ENCODE data around the gene TAOK3. TPM values are rescaled to one million over a fixed set of nuclear protein-coding genes. Genes with fewer than 3 reads are reported as not detected.

TAOK3 gene
- total RNA-seq, 1 donor from 2014 or later: 1.1 TPM

DNA sequence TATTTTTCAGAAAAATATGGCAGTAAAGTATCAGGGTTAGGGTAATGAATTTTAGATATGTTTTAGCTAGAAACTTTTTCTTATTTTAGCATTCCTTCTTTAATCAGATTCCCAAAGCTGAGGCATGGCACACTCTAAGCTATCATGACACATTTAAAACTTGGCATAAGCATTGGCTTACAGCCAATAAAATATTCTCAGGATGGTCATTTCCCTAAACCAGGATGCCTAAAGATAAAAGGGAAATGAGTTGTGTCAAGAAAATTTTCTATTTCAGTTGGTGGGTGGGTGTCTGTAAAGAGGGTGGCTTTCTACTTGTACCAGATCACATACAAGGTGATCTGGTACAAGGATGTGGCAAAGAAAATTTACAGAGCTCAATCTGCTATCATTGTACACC is 189.0 kb downstream of the TAOK3 start:
- H3K79me2 ChIP-seq (ENCODE audit: low read depth): no peaks in the 10 kb centered on the region
- no peaks in the 10 kb centered on the region for H3K27me3 ChIP-seq
- H3K4me1 Mint-ChIP-seq: peaks cover 17% of the 10 kb centered on the region
- H3K27ac ChIP-seq: no peak overlapping the region
- H3K9me3 Mint-ChIP-seq: no peaks in the 10 kb centered on the region
- no peak overlapping the region for H3K4me2 ChIP-seq
- H3F3A ChIP-seq (ENCODE audit: low read depth): no peaks in the 10 kb centered on the region
- TF ChIP-seq, protein P1, sequence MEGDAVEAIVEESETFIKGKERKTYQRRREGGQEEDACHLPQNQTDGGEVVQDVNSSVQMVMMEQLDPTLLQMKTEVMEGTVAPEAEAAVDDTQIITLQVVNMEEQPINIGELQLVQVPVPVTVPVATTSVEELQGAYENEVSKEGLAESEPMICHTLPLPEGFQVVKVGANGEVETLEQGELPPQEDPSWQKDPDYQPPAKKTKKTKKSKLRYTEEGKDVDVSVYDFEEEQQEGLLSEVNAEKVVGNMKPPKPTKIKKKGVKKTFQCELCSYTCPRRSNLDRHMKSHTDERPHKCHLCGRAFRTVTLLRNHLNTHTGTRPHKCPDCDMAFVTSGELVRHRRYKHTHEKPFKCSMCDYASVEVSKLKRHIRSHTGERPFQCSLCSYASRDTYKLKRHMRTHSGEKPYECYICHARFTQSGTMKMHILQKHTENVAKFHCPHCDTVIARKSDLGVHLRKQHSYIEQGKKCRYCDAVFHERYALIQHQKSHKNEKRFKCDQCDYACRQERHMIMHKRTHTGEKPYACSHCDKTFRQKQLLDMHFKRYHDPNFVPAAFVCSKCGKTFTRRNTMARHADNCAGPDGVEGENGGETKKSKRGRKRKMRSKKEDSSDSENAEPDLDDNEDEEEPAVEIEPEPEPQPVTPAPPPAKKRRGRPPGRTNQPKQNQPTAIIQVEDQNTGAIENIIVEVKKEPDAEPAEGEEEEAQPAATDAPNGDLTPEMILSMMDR (IDR thresholded peaks at IDR 0.05): no peak
- TF ChIP-seq EZH2phosphoT487 (IDR thresholded peaks at IDR 0.05) (no peak), EZH2 (IDR thresholded peaks at IDR 0.05) (no peak)
- H3K9ac ChIP-seq: no peak overlapping the region
- H3K4me3 ChIP-seq: no peak overlapping the region
- H3K9me3 ChIP-seq (ENCODE audit: low read depth): no peaks in the 10 kb centered on the region
- no peak overlapping the region for H2AFZ ChIP-seq (replicated peaks)
- H3K36me3 ChIP-seq: no peaks in the 10 kb centered on the region
- peaks cover 2% of the 10 kb centered on the region for H3K27me3 Mint-ChIP-seq (ENCODE audit: insufficient read depth, low read depth)
- H3K36me3 Mint-ChIP-seq: peaks cover 7% of the 10 kb centered on the region
- no peak for DNase-seq (ENCODE audit: low spot score)
- no peak overlapping the region for H3K4me3 Mint-ChIP-seq
- no peaks in the 10 kb centered on the region for H4K20me1 ChIP-seq (ENCODE audit: low read depth)
- no peaks in the 10 kb centered on the region for H3K4me1 ChIP-seq
- no peak overlapping the region for H3K27ac Mint-ChIP-seq

DNA sequence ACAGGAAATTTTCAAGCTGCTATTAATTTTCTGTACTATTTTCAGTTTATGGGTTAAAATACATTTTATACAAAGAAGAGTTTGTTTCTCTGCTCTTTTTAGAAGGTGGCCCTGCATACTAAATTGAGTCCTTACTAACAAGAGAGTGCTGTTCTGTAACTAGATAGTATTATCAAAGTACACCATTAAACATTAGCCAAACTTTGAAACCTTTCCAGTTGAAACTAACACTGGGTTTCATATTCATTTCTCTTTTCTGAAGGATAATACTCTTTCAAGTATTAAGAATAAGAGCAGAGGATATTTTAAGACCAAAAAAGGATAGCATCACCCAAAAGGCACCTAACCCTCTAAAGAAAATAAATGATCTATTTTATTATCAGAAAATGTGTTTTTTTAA is 189.6 kb downstream of the TAOK3 start:
- H3K27me3 Mint-ChIP-seq (ENCODE audit: insufficient read depth, low read depth): peaks cover 2% of the 10 kb centered on the region
- Histone ChIP-seq H3K27ac (no peak overlapping the region), H3F3A (ENCODE audit: low read depth) (no peaks in the 10 kb centered on the region), H3K79me2 (ENCODE audit: low read depth) (no peaks in the 10 kb centered on the region), H4K20me1 (ENCODE audit: low read depth) (no peaks in the 10 kb centered on the region), H3K9me3 (ENCODE audit: low read depth) (no peaks in the 10 kb centered on the region), H3K9ac (no peak overlapping the region), H3K4me1 (no peaks in the 10 kb centered on the region), H3K36me3 (no peaks in the 10 kb centered on the region), H3K4me2 (no peak overlapping the region), H3K27me3 (no peaks in the 10 kb centered on the region), H2AFZ (replicated peaks) (no peak overlapping the region), H3K4me3 (no peak overlapping the region)
- DNase-seq (ENCODE audit: low spot score): no peak
- peaks cover 11% of the 10 kb centered on the region for H3K4me1 Mint-ChIP-seq
- H3K27ac Mint-ChIP-seq: no peak overlapping the region
- no peak overlapping the region for H3K4me3 Mint-ChIP-seq
- peaks cover 7% of the 10 kb centered on the region for H3K36me3 Mint-ChIP-seq
- TF ChIP-seq EZH2phosphoT487 (IDR thresholded peaks at IDR 0.05) (no peak), EZH2 (IDR thresholded peaks at IDR 0.05) (no peak)
- TF ChIP-seq, protein P1 (IDR thresholded peaks at IDR 0.05): no peak
- H3K9me3 Mint-ChIP-seq: no peaks in the 10 kb centered on the region

DNA sequence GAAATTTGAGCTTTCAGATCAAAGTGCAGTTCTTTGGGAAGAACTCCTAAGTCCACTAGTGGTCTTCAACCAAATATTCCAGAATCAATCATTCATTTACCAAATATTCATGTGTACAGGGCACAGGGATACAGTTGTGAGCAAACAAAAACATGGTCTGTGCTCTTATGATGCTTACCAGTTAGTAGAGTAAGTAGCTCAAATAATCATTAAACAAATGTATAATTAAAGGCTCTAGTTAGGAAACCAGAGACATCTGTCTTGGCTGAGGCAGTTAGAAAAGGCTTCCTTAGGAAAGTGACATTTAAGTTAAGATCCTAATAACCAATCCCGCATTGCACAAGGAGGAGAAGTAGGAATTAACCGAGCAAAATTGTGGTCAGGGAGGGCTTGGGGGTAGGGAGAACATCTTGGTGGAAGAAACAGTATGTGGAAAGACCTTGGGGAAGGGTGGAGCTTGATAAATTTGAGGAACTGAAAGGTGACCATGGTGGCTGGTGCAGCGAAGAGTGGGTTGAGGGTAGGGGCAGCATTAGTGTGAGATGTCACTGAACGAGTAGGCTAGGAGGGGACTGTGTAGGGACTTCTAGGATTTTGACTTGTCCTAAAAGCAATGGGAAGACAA is 196.8 kb downstream of the TAOK3 start:
- TF ChIP-seq EZH2phosphoT487 (IDR thresholded peaks at IDR 0.05) (no peak), EZH2 (IDR thresholded peaks at IDR 0.05) (no peak)
- TF ChIP-seq, protein P1 (IDR thresholded peaks at IDR 0.05): no peak

More for the DNA sequence above, 196.8 kb downstream of the TAOK3 start:
- Histone ChIP-seq H3K4me2 (no peak overlapping the region), H2AFZ (replicated peaks) (no peak overlapping the region), H4K20me1 (ENCODE audit: low read depth) (no peaks in the 10 kb centered on the region), H3K27ac (no peak overlapping the region), H3K79me2 (ENCODE audit: low read depth) (no peaks in the 10 kb centered on the region), H3K9me3 (ENCODE audit: low read depth) (no peaks in the 10 kb centered on the region), H3K4me3 (no peak overlapping the region), H3K9ac (no peak overlapping the region), H3K27me3 (no peaks in the 10 kb centered on the region), H3K36me3 (no peaks in the 10 kb centered on the region), H3K4me1 (no peaks in the 10 kb centered on the region), H3F3A (ENCODE audit: low read depth) (no peaks in the 10 kb centered on the region)
- no peak overlapping the region for H3K27ac Mint-ChIP-seq
- no peak for DNase-seq (ENCODE audit: low spot score)
- H3K4me3 Mint-ChIP-seq: no peak overlapping the region
- no peaks in the 10 kb centered on the region for H3K9me3 Mint-ChIP-seq
- H3K4me1 Mint-ChIP-seq: no peaks in the 10 kb centered on the region
- H3K27me3 Mint-ChIP-seq (ENCODE audit: insufficient read depth, low read depth): no peaks in the 10 kb centered on the region
- peaks cover 18% of the 10 kb centered on the region for H3K36me3 Mint-ChIP-seq
